Measurements from ENCODE around the gene MIA3. TPM values are rescaled to one million over a fixed set of nuclear protein-coding genes. Genes with fewer than 3 reads are reported as not detected.
"Not testable (repeated sequence)": the region's sequence is repeated elsewhere in the genome, so short reads cannot be mapped to it uniquely, and the experiment has no call there.

Gene MIA3
- total and polyA plus RNA-seq, 2 of the 4 experiments (the other 2 are of a cell fraction) = 35.0 to 45.4 TPM

- H4K8ac ChIP-seq (ENCODE audit: low read depth in 2 of 2, low read length in 2 of 2); dilution Hi-C loops (cut with HindIII; ENCODE audit: low sequenced_read_pairs, unreplicated experiment); H3K4me1 ChIP-seq (ENCODE audit: control insufficient read depth, insufficient read depth, low read length); POLR2A ChIA-PET (ENCODE audit: unreplicated experiment); BruUV-seq (replicated peaks); ATAC-seq (ENCODE audit: low read depth); H3K9ac ChIP-seq (ENCODE audit: low read depth, low read length); CTCF ChIA-PET; H4K20me1 ChIP-seq (ENCODE audit: insufficient read depth, low read length); intact Hi-C loops (cut with micrococcal nuclease); H2BK5ac ChIP-seq (ENCODE audit: low read depth, low read length, poor library complexity, severe bottlenecking); DNase-seq; H2BK120ac ChIP-seq (ENCODE audit: low read depth, low read length); H2AK9ac ChIP-seq (replicated peaks; ENCODE audit: low read depth, low read length, poor library complexity); H3K27me3 ChIP-seq (ENCODE audit: control insufficient read depth, insufficient read depth, low read length); H3K27ac ChIP-seq (ENCODE audit: insufficient read depth, low read length); H2AK5ac ChIP-seq (ENCODE audit: low read depth, low read length); H4K5ac ChIP-seq (ENCODE audit: low read depth, low read length); H3K23ac ChIP-seq (ENCODE audit: low read depth, low read length); H3K14ac ChIP-seq (replicated peaks; ENCODE audit: low read depth, low read length); H3K9me1 ChIP-seq (ENCODE audit: insufficient read depth, low read length); H3K4me3 ChIP-seq (ENCODE audit: insufficient read depth, low read depth, low read length); H3K56ac ChIP-seq (ENCODE audit: extremely low read depth, insufficient read depth, low read length); H3K4me2 ChIP-seq (ENCODE audit: low read depth, low read length); H2BK15ac ChIP-seq (ENCODE audit: low read depth, low read length); H4K91ac ChIP-seq (ENCODE audit: insufficient read depth, low read depth, low read length); H3K4ac ChIP-seq (ENCODE audit: low read depth, low read length); H3K36me3 ChIP-seq (ENCODE audit: control insufficient read depth, insufficient read depth, low read length); H2AFZ ChIP-seq (replicated peaks; ENCODE audit: low read length, poor library complexity); in situ Hi-C loops (cut with MboI; ENCODE audit: low sequenced_read_pairs); H3K79me1 ChIP-seq (ENCODE audit: low read depth in 1 of 2, low read length in 2 of 2); H2BK20ac ChIP-seq (ENCODE audit: low read depth, low read length); H3K9me3 ChIP-seq (ENCODE audit: control insufficient read depth, insufficient read depth, low read length); H3K18ac ChIP-seq (ENCODE audit: low read depth, low read length): not testable (repeated sequence)
- WGBS, 2 experiments (ENCODE audit: extremely low coverage in 2 of 2, insufficient read length in 1 of 2) = no CpG with 5 or more reads among the region's 1 CpG
These were observed 8.8 kb upstream of the MIA3 start for GRCh38 chr1:222609111-222609510.
